Liver (tissue), 9 donors: ENCODE data around the gene MAFF. TPM values are rescaled to one million over a fixed set of nuclear protein-coding genes. Genes with fewer than 3 reads are reported as not detected.

Experiments used
- DNase-seq: peaks from one replicate; pipeline ENCODE4 v3.0.0-alpha.2; 2017; ENCODE audit warnings: low spot score
- H3K27ac ChIP-seq, 2 donors: one replicate each; pipeline ENCODE4 v1.7.0; 2013; ENCODE audit warnings: inconsistent platforms in 2 of 2, low read length in 2 of 2, control low read depth in 1 of 2, low read depth in 1 of 2, mild to moderate bottlenecking in 1 of 2
- H3K27me3 ChIP-seq, 4 donors: one replicate each; pipeline versions ENCODE4 v1.6.1 to v1.7.0; 2013; ENCODE audit warnings: low read length in 3 of 4, inconsistent platforms in 1 of 4, mild to moderate bottlenecking in 1 of 4, moderate library complexity in 1 of 4; ENCODE audit not compliant: control insufficient read depth in 4 of 4, insufficient read depth in 4 of 4
- H3K36me3 ChIP-seq, 4 donors: one replicate each; pipeline versions ENCODE4 v1.6.1 to v1.7.0; 2013; ENCODE audit warnings: low read length in 3 of 4, mild to moderate bottlenecking in 3 of 4, low read depth in 1 of 4, moderate library complexity in 1 of 4; ENCODE audit not compliant: control insufficient read depth in 4 of 4, insufficient read depth in 3 of 4
- H3K4me1 ChIP-seq, 4 donors: one replicate each; pipeline versions ENCODE4 v1.6.1 to v1.7.0; 2013; ENCODE audit warnings: low read length in 3 of 4, mild to moderate bottlenecking in 3 of 4, moderate library complexity in 1 of 4; ENCODE audit not compliant: control insufficient read depth in 4 of 4, insufficient read depth in 4 of 4
- H3K4me3 ChIP-seq, 3 donors: one replicate each; pipeline versions ENCODE4 v1.6.1 to v1.7.0; 2013; ENCODE audit warnings: low read length in 3 of 3, control low read depth in 1 of 3, low read depth in 1 of 3, mild to moderate bottlenecking in 1 of 3
- H3K9ac ChIP-seq, 2 donors: one replicate each; pipeline ENCODE4 v1.7.0; 2013; ENCODE audit warnings: low read length in 2 of 2, mild to moderate bottlenecking in 2 of 2, moderate library complexity in 2 of 2, control low read depth in 1 of 2, low read depth in 1 of 2
- H3K9me3 ChIP-seq, 4 donors: one replicate each; pipeline versions ENCODE4 v1.6.1 to v1.7.0; 2013; ENCODE audit warnings: low read length in 3 of 4; ENCODE audit not compliant: control insufficient read depth in 4 of 4
- ATF3 ChIP-seq: IDR thresholded peaks from 2 replicates; pipeline ENCODE4 v1.6.1; 2016; ENCODE audit warnings: antibody characterized with exemption
- CTCF ChIP-seq: fragments of 150-350 bp; IDR thresholded peaks from 2 replicates; pipeline ENCODE4 v1.5.1; 2017; ENCODE audit warnings: improper control_type of control experiment, low read depth, low read length; ENCODE audit not compliant: missing input control
- EGR1 ChIP-seq, 2 donors: IDR thresholded peaks; 2 replicates each; pipeline ENCODE4 v1.6.1; 2016 to 2018; ENCODE audit warnings: antibody characterized with exemption in 2 of 2, low read depth in 2 of 2
- FOXA1 ChIP-seq: IDR thresholded peaks from 2 replicates; pipeline ENCODE4 v1.6.1; 2016; ENCODE audit warnings: antibody characterized with exemption
- FOXA2 ChIP-seq: IDR thresholded peaks from 2 replicates; pipeline ENCODE4 v1.6.1; 2016; ENCODE audit warnings: antibody characterized with exemption
- GABPA ChIP-seq, 2 donors: IDR thresholded peaks in 1 of 2; conservative IDR thresholded peaks in 1 of 2; 2 replicates each; pipeline ENCODE4 v1.6.1; 2016; ENCODE audit warnings: antibody characterized with exemption in 2 of 2, mild to moderate bottlenecking in 1 of 2, moderate library complexity in 1 of 2
- HNF4A ChIP-seq, 2 donors: conservative IDR thresholded peaks; 2 replicates each; pipeline ENCODE4 v1.6.1; 2016; ENCODE audit warnings: antibody characterized with exemption in 2 of 2, mild to moderate bottlenecking in 2 of 2
- JUND ChIP-seq, 2 donors: IDR thresholded peaks; 2 replicates each; pipeline ENCODE4 v1.6.1; 2016; ENCODE audit warnings: antibody characterized with exemption in 2 of 2
- NR2F2 ChIP-seq: IDR thresholded peaks from 2 replicates; pipeline ENCODE4 v1.6.1; 2016; ENCODE audit warnings: antibody characterized with exemption
- RAD21 ChIP-seq, 2 donors: IDR thresholded peaks; 2 replicates each; pipeline ENCODE4 v1.6.1; 2016; ENCODE audit warnings: antibody characterized with exemption in 2 of 2, mild to moderate bottlenecking in 2 of 2
- REST ChIP-seq: IDR thresholded peaks from 2 replicates; pipeline ENCODE4 v1.6.1; 2016; ENCODE audit warnings: antibody characterized with exemption, mild to moderate bottlenecking
- RXRA ChIP-seq, 2 donors: IDR thresholded peaks; 2 replicates each; pipeline ENCODE4 v1.6.1; 2017 to 2018; ENCODE audit warnings: antibody characterized with exemption in 2 of 2, mild to moderate bottlenecking in 1 of 2
- SP1 ChIP-seq: IDR thresholded peaks from 2 replicates; pipeline ENCODE4 v1.6.1; 2018; ENCODE audit warnings: antibody characterized with exemption, mild to moderate bottlenecking
- TAF1 ChIP-seq: conservative IDR thresholded peaks from 2 replicates; pipeline ENCODE4 v1.6.1; 2016; ENCODE audit warnings: antibody characterized with exemption, mild to moderate bottlenecking
- YY1 ChIP-seq: IDR thresholded peaks from 2 replicates; pipeline ENCODE4 v1.6.1; 2016; ENCODE audit warnings: antibody characterized with exemption, mild to moderate bottlenecking
- ZBTB33 ChIP-seq: IDR thresholded peaks from 2 replicates; pipeline ENCODE4 v1.6.1; 2016; ENCODE audit warnings: antibody characterized with exemption
- WGBS: extraction: QIAGEN DNeasy Blood & Tissue Kit; methylation state at CpG from one replicate; pipeline ENCODE4 v1.1.7; 2013; 5-methylcytosine and 5-hydroxymethylcytosine counted together
- polyA plus RNA-seq, 2 donors: library from polyadenylated mRNA; stranded (reverse) in 1 of 2; unstranded in 1 of 2; fragments of 200-250 nt in 1 of 2; fragments of >200 nt in 1 of 2; fragmentation: Nextera tagmentation in 1 of 2; extraction: Ambion mirVana in 1 of 2; gene quantifications; one replicate each; pipeline versions ENCODE4 v1.2.1 to v1.2.3, GENCODE V29; 2013 to 2015
- total RNA-seq, 2 donors: library from RNA; depleted of rRNA; stranded (reverse); fragments of >200 nt; gene quantifications; one replicate each; pipeline ENCODE4 v1.2.3, GENCODE V29; 2014
- TF ChIP-seq, protein P1 (sequence below): IDR thresholded peaks from 2 replicates; pipeline ENCODE4 v1.6.1; 2016; ENCODE audit warnings: antibody characterized with exemption
- donor health status: healthy.
- donor health status: healthy.
- donor health status: healthy.
- donor health status: healthy.
- donor health status: healthy.

The MAFF gene
- total and polyA plus RNA-seq, 4 donors, result 1.4 to 3.3 (median 2.0) TPM

DNA sequence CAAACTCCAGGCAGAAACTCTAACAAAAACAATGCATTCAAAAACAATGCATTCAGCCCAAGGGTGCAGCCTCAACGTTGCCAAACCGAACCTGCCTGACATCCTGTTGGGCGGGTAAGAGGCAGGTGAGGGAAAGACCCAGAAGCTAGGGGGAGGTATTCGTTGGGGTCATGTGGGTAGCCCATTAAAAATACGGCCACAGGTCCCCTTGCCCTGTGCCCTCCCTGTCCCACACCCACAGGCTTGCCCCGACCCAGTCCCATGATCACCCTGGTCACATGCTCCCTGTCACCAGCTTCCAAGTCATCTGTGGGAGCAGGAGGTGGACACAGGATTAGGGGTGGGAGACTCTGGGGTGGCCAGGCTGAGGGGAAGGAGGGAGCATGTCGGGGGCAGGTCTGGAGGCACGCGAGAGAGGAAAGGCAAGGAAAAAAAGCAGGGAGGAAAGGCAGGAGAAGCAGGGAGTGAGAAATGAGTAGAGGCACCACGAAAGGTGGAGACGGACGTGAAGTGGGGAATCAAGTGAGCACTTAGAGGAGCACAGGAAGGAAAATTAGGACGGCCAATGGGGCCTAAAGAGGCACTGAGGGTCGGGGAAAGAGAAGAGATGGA, 20.8 kb upstream of the MAFF start:
- H3K36me3 ChIP-seq, result no peaks in the 10 kb centered on the region
- H3K27me3 ChIP-seq, result no peaks in the 10 kb centered on the region
- DNase-seq, result peak; percentile 66
- TF ChIP-seq ZBTB33, result no peak
- no peak for TF ChIP-seq SP1
- TF ChIP-seq HNF4A (conservative IDR thresholded peaks at IDR 0.05), result peak in 1 of 2 donors; percentile 51
- peak in 1 of 2 donors; percentile 49 for TF ChIP-seq RXRA (IDR thresholded peaks at IDR 0.05)
- TF ChIP-seq CTCF, result no peak
- TF ChIP-seq ATF3, result no peak
- H3K27ac ChIP-seq, result peak overlapping the region; percentile 87 to 98
- 19% methylated on average over 14 of the region's 14 CpGs for WGBS
- peak overlapping the region; percentile 55 to 84 (median 55) for H3K4me3 ChIP-seq
- no peaks in the 10 kb centered on the region for H3K9me3 ChIP-seq
- H3K9ac ChIP-seq, result peak overlapping the region; percentile 76 to 95
- peaks cover 3 to 22% (median 17%) of the 10 kb centered on the region in 4 donors for H3K4me1 ChIP-seq

DNA sequence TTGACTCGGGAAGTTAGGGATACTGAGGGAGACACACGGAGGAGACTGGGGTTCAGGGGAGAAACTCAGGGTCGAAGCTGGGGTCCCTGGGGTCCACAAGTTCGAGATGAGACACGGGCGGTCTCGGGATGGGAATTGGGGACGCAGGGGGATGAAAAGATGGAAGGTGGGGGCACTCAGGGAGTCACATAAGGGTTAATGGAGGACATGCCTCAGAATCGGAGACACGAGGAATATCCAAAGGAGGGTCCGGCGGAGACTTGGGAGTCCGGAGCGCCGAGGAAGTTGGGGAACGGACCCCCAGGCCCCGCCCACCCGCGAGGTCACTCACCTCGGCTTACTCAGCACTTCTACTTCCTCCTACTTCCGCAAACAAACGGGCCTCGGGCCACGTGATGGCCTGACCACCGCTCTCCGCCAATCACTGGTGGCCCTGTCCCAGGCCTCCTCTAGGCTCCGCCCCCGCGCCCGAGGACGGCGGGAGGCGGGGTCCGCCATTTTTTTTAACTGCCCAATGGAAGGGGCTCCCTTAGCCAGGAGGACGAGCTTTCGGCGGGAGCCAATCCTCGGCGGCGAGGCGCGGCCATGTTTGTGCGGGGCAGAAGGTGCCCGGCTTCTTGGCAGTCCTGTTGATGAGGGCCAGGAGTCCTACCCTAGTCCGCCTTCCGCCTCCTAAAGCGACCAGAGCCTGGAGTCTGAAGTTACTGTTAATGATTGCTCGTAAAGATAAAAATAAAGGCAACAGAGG, 20.2 kb upstream of the MAFF start, which contains the start of gene PLA2G6:
PLA2G6 (minus strand) TSS at position 378 of the 748 bp plus-strand sequence. CDS start 12,404 bp downstream, outside the sequence.
- Histone ChIP-seq H3K4me1 (peaks cover 3 to 24% (median 17%) of the 10 kb centered on the region in 4 donors), H3K27me3 (no peaks in the 10 kb centered on the region), H3K27ac (peak within 1 kb of the TSS; percentile 87 to 98), H3K4me3 (peak within 1 kb of the TSS; percentile 55 to 84 (median 55)), H3K36me3 (no peaks in the 10 kb centered on the region), H3K9ac (peak within 1 kb of the TSS; percentile 76 to 95), H3K9me3 (no peaks in the 10 kb centered on the region)
- peak; percentile 98 for DNase-seq
- 2% methylated on average over 48 of the region's 48 CpGs for WGBS
- TF ChIP-seq NR2F2, result peak; percentile 37
- TF ChIP-seq RAD21 (IDR thresholded peaks at IDR 0.05), result no peak
- TF ChIP-seq JUND (IDR thresholded peaks at IDR 0.05), result peak in 1 of 2 donors; percentile 39
- TF ChIP-seq, protein P1, sequence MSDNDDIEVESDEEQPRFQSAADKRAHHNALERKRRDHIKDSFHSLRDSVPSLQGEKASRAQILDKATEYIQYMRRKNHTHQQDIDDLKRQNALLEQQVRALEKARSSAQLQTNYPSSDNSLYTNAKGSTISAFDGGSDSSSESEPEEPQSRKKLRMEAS, result peak; percentile 26
- TF ChIP-seq FOXA2, result no peak
- peak; percentile 78 to 82 for TF ChIP-seq RXRA (IDR thresholded peaks at IDR 0.05)
- TF ChIP-seq EGR1 (IDR thresholded peaks at IDR 0.05; ENCODE audit: low read depth in 2 of 2), result peak; percentile 64 to 89
- no peak for TF ChIP-seq FOXA1
- TF ChIP-seq GABPA (IDR thresholded peaks at IDR 0.05 in 1 of 2, conservative IDR thresholded peaks at IDR 0.05 in 1 of 2), result peak in 1 of 2 donors; percentile 40
- no peak for TF ChIP-seq CTCF
- TF ChIP-seq HNF4A (conservative IDR thresholded peaks at IDR 0.05), result peak in 1 of 2 donors; percentile 22
- TF ChIP-seq TAF1, result no peak
- TF ChIP-seq REST, result peak; percentile 72
- peak; percentile 79 for TF ChIP-seq SP1
- TF ChIP-seq YY1, result peak; percentile 100
- TF ChIP-seq ATF3, result no peak
